ENCODE results near the gene MRNIP. TPM values are rescaled to one million over a fixed set of nuclear protein-coding genes. Genes with fewer than 3 reads are reported as not detected.

Gene MRNIP
- total RNA-seq, 1 experiment from 2014 or later, result 31.1 TPM

DNA sequence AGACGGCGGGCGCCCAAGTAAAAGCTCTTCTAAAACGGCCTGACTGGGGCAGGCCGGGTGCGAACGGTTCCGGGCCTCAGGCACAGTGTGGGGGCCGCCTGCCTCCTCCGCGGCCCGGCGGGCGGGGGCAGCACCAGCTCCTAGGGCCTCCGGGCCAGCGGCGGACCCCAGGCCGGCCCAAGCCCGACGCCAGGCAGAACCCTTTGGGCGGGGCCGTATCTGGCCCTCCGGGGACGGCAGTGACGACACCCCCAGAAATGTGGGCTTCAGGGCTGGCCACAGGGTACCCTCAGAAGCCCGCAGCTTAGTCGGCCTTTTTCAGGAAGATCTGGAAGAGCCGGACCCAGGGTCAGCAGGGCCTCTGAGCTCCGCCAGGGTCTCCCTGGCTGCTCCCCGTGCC, 60.9 kb downstream of the MRNIP start:
- H2BK5ac ChIP-seq (ENCODE audit: insufficient read length, low read length), result no peak overlapping the region
- H3K27ac Mint-ChIP-seq, result no peak overlapping the region
- no peak for DNase-seq
- TF ChIP-seq, protein P1, sequence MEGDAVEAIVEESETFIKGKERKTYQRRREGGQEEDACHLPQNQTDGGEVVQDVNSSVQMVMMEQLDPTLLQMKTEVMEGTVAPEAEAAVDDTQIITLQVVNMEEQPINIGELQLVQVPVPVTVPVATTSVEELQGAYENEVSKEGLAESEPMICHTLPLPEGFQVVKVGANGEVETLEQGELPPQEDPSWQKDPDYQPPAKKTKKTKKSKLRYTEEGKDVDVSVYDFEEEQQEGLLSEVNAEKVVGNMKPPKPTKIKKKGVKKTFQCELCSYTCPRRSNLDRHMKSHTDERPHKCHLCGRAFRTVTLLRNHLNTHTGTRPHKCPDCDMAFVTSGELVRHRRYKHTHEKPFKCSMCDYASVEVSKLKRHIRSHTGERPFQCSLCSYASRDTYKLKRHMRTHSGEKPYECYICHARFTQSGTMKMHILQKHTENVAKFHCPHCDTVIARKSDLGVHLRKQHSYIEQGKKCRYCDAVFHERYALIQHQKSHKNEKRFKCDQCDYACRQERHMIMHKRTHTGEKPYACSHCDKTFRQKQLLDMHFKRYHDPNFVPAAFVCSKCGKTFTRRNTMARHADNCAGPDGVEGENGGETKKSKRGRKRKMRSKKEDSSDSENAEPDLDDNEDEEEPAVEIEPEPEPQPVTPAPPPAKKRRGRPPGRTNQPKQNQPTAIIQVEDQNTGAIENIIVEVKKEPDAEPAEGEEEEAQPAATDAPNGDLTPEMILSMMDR (conservative IDR thresholded peaks at IDR 0.05), result no peak
- no peak overlapping the region for H2BK15ac ChIP-seq (ENCODE audit: low read depth, low read length)
- H3T11ph ChIP-seq (ENCODE audit: low read length), result no peak overlapping the region
- H4K8ac ChIP-seq (replicated peaks; ENCODE audit: insufficient read length, low read depth, low read length), result no peak overlapping the region
- no peak overlapping the region for H2BK120ac ChIP-seq (ENCODE audit: low read depth, low read length, poor library complexity, severe bottlenecking)
- H3K27me3 ChIP-seq (ENCODE audit: insufficient read depth, low read length), result no peaks in the 10 kb centered on the region
- no peak overlapping the region for H3K23ac ChIP-seq (ENCODE audit: insufficient read length, low read depth, low read length)
- H3K79me2 ChIP-seq (ENCODE audit: insufficient read depth, low read length), result no peaks in the 10 kb centered on the region
- no peaks in the 10 kb centered on the region for H3K79me1 ChIP-seq (ENCODE audit: insufficient read depth, low read depth, low read length, poor library complexity, severe bottlenecking)
- no peak overlapping the region for H4K5ac ChIP-seq (ENCODE audit: insufficient read length, low read depth, low read length)
- H3K9ac ChIP-seq (ENCODE audit: extremely low read depth, insufficient read length, low read length), result no peak overlapping the region
- WGBS (ENCODE audit: extremely low coverage, insufficient read length, low lambda C conversion rate), result no CpG with 5 or more reads among the region's 30 CpGs
- no peak overlapping the region for H3K27ac ChIP-seq (ENCODE audit: insufficient read length, low read depth, low read length)
- H2BK20ac ChIP-seq (ENCODE audit: low read depth, low read length, poor library complexity, severe bottlenecking), result no peak overlapping the region
- peaks cover 3% of the 10 kb centered on the region for H3K23me2 ChIP-seq (ENCODE audit: insufficient read length, low read depth, low read length, poor library complexity, severe bottlenecking)
- H3K14ac ChIP-seq (ENCODE audit: insufficient read depth, low read length), result no peak overlapping the region
- no peak overlapping the region for H3K18ac ChIP-seq (ENCODE audit: insufficient read length, low read depth, low read length)
- H3K56ac ChIP-seq (ENCODE audit: insufficient read length, low read depth, low read length), result no peak overlapping the region
- no peak overlapping the region for H4K91ac ChIP-seq (ENCODE audit: insufficient read length, low read depth, low read length)
- peaks cover 7% of the 10 kb centered on the region for H3K27me3 Mint-ChIP-seq (ENCODE audit: low read depth)
- no peak overlapping the region for H3K4ac ChIP-seq (ENCODE audit: low read depth, low read length)
- no peak overlapping the region for H2AFZ ChIP-seq (ENCODE audit: low read length)
- no peaks in the 10 kb centered on the region for H3K9me3 ChIP-seq (ENCODE audit: control insufficient read depth, low read depth, low read length)
- H3K36me3 Mint-ChIP-seq (ENCODE audit: insufficient read depth in 1 of 3, low read depth in 3 of 3), result peaks cover 21 to 42% (median 35%) of the 10 kb centered on the region in 3 experiments; a peak in 6 of 7 replicates
- H3K9me3 Mint-ChIP-seq, result no peaks in the 10 kb centered on the region
- H3K4me3 Mint-ChIP-seq, result peak overlapping the region in 1 of 2 experiments; percentile 40; a peak in 1 of 5 replicates
- H2BK12ac ChIP-seq (ENCODE audit: insufficient read length, low read depth, low read length), result no peak overlapping the region
- H3K4me2 ChIP-seq (ENCODE audit: insufficient read depth, insufficient read length, low read length), result no peak overlapping the region
- no peak overlapping the region for H2AK5ac ChIP-seq (ENCODE audit: insufficient read length, low read length)
- H4K20me1 ChIP-seq (ENCODE audit: control insufficient read depth, insufficient read depth, insufficient read length), result no peaks in the 10 kb centered on the region
- peaks cover 23 to 33% of the 10 kb centered on the region in 2 experiments for H3K4me1 Mint-ChIP-seq
- no peaks in the 10 kb centered on the region for H3K4me1 ChIP-seq (ENCODE audit: insufficient read depth, low read length)

All from H9 (cell line).